GM12892 (cell line): ENCODE results near the gene OAS1.

Source experiments
- POLR2AphosphoS5 ChIP-seq: IDR thresholded peaks from 2 replicates; pipeline ENCODE4 v1.6.1; 2011; ENCODE audit warnings: low read depth, low read length, control low read depth
- TAF1 ChIP-seq: IDR thresholded peaks from 2 replicates; pipeline ENCODE4 v1.6.1; 2011; ENCODE audit warnings: low read depth, mild to moderate bottlenecking, control low read depth, low read length, borderline replicate concordance

GRCh38 chr12:112885236-112885635, 21.5 kb upstream of the OAS1 start:
- TF ChIP-seq POLR2AphosphoS5 (no peak), TAF1 (no peak)
